ENCODE data around the gene PRICKLE2. TPM values are rescaled to one million over a fixed set of nuclear protein-coding genes. Genes with fewer than 3 reads are reported as not detected.

The PRICKLE2 gene
- 22.9 and 26.3 TPM in 2 replicates for total RNA-seq

GRCh38 chr3:64224826-64225610 is at the start of gene PRICKLE2:
Gene PRICKLE2 (minus strand): TSS chr3:64225466. CDS start chr3:64198927, 26,539 bp downstream.

Other genes with a start within 250 kb of the PRICKLE2 start
- 53.0 and 67.9 TPM in 2 replicates for gene PSMD6, start 202.0 kb downstream of the PRICKLE2 start, total RNA-seq